SHP77 treated with DMSO at 0.1 percent for 48 hours (cell line): ENCODE data around the gene C1QL1.
A peak's percentile ranks its signal among the peaks of the same experiment; 100 is the strongest.

ENCODE experiments used
- DNase-seq: peaks from one replicate; lab custom pipeline; 2025; lab: John Stamatoyannopoulos, UW

Gene C1QL1

DNA sequence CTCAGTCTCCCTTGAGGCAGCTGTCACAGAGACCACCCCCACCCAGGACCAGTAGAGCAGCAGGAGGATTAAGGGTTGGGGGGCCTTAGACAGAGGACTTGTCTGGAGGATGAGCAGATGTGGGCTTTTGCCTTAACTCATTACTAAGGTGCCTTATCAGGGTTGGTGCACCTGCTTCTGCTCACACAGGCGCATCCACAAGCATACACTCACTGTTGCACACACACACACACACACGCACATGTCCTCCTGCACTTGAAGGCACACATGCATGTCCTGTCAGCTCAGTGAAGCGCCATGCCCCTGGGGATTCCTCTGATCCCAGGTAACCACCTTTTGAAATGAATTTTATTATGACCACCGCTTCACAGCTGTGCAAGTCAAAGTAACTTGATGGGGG, 54.0 kb downstream of the C1QL1 start:
- DNase-seq = no peak

DNA sequence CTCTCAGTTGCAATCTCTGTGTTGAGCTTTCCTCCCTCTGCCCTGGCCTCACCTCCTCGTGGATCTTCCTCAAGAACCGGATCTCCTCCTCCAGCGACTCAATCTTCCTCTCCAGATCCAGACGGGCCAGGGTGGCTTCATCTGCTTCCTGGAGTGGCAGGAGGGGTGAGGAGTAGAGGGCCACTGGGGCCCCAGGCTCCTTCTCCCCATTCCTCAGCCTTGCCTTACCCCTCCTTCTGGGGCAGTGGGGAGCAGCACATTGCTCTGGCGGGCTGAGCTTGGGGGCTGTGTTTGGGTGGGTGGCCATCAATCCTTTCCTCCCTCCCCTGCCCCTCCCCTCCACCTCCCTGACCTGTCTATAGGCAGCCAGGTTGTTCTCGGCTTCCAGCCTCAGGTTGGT, 54.4 kb downstream of the C1QL1 start:
- DNase-seq = no peak

DNA sequence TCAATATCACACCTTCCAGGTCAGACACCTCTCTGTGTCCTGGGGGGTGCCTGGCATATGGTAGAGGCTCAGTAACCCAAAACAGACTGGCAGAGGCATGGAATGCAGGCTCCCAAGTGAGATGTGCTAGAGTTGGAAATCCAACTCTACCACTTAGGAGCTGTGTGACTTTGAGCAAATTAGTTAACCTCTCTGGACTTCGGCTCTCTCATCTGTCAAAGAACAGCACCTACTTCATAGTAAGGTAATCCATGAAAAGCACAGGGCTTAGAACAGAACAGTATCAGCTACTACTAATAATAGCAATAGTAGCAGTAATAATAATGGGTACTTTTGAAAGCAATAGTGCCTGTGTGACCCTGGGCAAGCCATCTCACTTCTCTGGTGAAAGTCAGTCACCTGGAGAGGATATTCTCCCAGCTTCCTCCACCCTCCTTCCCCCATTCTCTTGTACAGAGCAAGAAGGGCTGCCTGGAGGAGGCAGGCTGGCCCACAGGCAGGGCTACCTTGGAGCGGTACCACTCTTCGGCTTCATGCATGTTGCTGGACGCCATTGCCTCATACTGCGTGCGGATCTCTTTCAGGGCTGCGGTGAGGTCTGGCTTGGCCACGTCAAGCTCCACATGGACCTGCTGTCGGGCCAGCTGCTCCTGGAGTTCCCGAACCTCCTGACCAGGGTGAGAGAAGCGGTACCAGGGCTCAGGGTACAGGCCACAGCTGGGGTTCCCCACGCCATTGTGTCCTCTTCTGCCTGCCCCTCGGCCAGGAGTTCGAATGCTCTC, 55.1 kb downstream of the C1QL1 start:
- no peak for DNase-seq

DNA sequence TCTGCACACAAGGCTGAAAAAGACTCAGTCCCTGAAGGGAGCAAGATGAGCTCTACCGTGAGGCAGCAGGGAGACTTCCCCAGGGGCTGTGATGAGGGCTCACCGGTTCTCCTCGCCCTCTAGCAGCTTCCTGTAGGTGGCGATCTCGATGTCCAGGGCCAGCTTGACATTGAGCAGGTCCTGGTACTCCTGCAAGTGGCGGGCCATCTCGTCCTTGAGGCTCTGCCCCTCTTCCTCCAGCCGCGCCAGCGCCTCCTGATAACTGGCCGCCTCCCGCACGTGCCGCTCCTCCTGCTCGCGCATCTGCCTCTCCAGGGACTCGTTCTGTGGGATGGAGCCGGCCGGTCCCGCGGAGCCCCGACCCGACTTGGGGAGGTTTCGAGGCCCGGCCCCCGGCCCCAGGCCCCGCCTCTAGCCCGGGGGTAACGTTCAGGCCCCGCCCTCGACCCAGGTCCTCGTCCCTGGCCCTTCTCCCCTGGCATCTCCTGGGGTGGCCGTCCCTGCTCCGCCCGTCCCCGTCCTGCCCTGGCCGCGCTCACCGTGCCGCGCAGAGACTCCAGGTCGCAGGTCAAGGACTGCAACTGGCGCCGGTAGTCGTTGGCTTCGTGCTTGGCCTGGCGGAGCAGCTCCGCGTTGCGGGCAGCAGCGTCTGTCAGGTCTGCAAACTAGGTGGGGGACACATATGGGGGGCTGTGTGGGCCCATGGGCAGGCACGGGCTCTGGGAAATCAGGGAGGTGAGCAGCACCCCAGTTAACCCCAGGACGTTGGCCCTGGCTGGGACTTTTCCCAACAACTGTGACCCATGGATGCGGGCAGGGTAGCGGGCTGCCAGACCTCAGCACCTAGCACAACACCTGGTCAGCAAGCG, 56.7 kb downstream of the C1QL1 start:
- peak; percentile 17 for DNase-seq

DNA sequence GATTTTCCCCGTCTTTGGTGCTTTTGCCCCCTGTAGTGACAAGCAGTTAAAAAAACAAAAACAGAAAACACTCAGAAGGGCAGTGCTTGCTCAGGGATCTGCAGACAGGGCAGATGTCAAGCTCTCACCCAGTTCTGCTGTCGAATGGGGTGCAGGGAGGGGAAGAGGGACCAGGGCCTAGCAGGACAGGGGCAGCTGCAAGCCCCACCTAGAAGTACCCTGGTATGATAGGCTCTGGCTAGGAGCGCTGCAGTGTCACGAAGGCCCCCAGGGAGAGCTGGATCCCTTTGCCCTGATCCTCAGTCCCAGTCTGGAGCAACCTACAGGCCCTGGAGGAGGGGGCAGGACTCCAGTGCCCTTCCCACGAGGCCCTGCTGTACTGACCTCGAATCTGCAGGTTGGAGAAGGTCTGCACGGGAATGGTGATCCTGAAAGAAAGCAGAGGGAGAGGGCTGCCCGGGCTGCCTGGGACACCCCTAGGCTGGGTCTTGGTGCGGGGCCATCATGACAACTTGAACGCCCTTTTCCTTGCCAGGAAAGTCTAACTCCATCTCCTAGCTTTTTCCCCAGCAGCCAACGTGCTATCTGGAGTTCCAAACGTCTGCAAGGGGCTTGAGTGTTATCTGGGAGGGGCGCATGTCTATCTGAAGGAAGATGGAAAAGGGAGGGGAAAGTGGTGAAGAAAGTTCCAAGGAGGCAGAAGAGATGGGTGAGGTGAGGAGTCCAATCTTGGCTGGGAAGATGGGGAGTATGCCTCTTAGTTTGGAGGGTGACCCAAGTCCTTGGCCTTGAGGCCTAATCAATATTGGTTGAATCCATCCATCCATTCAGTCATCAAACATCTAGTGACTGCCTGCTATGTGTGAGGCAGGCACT, 57.6 kb downstream of the C1QL1 start:
- no peak for DNase-seq
